Thyroid gland (tissue), 4 donors: ENCODE results near the gene LTF.

ENCODE experiments used
- POLR2A ChIP-seq, 2 donors: fragments of 450-650 bp; IDR thresholded peaks; one replicate each; pipeline ENCODE4 v1.6.1; 2017; ENCODE audit warnings: antibody characterized with exemption in 2 of 2, mild to moderate bottlenecking in 2 of 2, moderate library complexity in 1 of 2
- TF ChIP-seq, protein P1 (sequence below), 6 experiments: fragments of 200-600 bp in 3 of 6; fragments of 450-650 bp in 3 of 6; sonication (generic) in 3 of 6; IDR thresholded peaks; one replicate each; pipeline ENCODE4 v1.5.1; 2016 to 2019; ENCODE audit warnings: antibody characterized with exemption in 6 of 6, mild to moderate bottlenecking in 2 of 6, inconsistent platforms in 1 of 6, moderate library complexity in 1 of 6

DNA sequence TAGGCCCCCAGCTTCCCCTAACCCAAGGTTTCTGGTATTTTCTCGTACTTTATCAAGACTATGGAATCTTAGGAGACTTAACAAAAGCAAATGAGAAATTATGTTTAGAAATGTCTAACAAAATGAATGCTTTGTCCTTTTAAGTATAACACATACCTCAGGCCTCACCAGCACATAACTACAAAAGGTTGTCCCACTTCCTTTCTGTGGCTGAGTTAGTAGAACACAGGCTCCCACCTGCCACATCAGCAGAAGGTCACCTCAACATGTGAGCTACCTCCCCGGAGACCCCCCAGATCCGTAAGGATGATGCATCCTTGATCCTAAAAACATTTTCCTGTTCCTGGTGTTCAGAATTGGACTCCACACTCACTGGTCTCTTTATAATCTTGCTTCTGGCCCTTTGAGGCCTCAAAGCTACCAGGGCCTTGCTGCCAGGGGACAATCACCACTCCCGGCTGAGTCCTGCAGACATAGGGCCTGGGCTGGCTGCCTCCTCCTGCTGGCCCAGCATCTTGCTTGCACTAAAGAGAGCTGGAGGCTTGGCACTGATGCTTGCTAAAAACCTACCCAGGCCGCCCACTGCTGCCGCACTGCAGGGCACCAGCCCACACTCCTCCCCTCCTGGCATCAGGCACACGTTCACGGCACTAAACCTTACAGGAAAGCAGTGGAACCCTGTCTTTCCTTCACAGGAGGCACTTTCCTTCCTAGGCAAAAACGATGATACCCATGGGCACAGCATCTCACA lies 54.8 kb downstream of the LTF start:
- TF ChIP-seq POLR2A (IDR thresholded peaks at IDR 0.05): no peak
- TF ChIP-seq, protein P1, sequence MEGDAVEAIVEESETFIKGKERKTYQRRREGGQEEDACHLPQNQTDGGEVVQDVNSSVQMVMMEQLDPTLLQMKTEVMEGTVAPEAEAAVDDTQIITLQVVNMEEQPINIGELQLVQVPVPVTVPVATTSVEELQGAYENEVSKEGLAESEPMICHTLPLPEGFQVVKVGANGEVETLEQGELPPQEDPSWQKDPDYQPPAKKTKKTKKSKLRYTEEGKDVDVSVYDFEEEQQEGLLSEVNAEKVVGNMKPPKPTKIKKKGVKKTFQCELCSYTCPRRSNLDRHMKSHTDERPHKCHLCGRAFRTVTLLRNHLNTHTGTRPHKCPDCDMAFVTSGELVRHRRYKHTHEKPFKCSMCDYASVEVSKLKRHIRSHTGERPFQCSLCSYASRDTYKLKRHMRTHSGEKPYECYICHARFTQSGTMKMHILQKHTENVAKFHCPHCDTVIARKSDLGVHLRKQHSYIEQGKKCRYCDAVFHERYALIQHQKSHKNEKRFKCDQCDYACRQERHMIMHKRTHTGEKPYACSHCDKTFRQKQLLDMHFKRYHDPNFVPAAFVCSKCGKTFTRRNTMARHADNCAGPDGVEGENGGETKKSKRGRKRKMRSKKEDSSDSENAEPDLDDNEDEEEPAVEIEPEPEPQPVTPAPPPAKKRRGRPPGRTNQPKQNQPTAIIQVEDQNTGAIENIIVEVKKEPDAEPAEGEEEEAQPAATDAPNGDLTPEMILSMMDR (IDR thresholded peaks at IDR 0.05): no peak
